Ovary (tissue), 9 donors: Measurements from ENCODE around the gene TENM3. TPM values are rescaled to one million over a fixed set of nuclear protein-coding genes. Genes with fewer than 3 reads are reported as not detected.

Experiments used
- DNase-seq, 5 donors: peaks; one replicate each; pipeline ENCODE4 v3.0.0-alpha.2; 2019 to 2020
- H3K27ac ChIP-seq, 2 donors: fragments of 200-600 bp; one replicate each; pipeline versions ENCODE4 v1.5.1 to v1.8.0; 2019 to 2022
- H3K27me3 ChIP-seq: fragments of 200-600 bp; one replicate; pipeline ENCODE4 v1.8.0; 2022
- H3K36me3 ChIP-seq: fragments of 200-600 bp; sonication (generic); one replicate; pipeline ENCODE4 v1.5.1; 2019
- H3K4me1 ChIP-seq: one replicate; pipeline ENCODE4 v1.8.1; 2013; ENCODE audit warnings: mild to moderate bottlenecking, moderate library complexity; ENCODE audit not compliant: insufficient read depth
- H3K4me3 ChIP-seq: fragments of 200-600 bp; sonication (generic); one replicate; pipeline ENCODE4 v1.5.1; 2017
- H3K9me3 ChIP-seq, 2 donors: fragments of 200-600 bp in 1 of 2; sonication (generic) in 1 of 2; one replicate each; pipeline versions ENCODE4 v1.5.1 to v1.8.1; 2013 to 2019; ENCODE audit warnings: mild to moderate bottlenecking in 1 of 2, moderate library complexity in 1 of 2
- EP300 ChIP-seq: sonication (generic); formaldehyde crosslinking; IDR thresholded peaks from one replicate; pipeline ENCODE4 v1.6.1; 2017; ENCODE audit warnings: antibody characterized with exemption
- POLR2A ChIP-seq: fragments of 450-650 bp; IDR thresholded peaks from one replicate; pipeline ENCODE4 v1.6.1; 2017; ENCODE audit warnings: antibody characterized with exemption, mild to moderate bottlenecking, moderate library complexity
- WGBS, 3 donors: extraction: QIAGEN DNeasy Blood & Tissue Kit in 1 of 3; methylation state at CpG; one replicate each; pipeline versions ENCODE4 v1.1.5 to v1.1.7; 2013 to 2017; 5-methylcytosine and 5-hydroxymethylcytosine counted together
- intact Hi-C, 4 donors: fragments of 100-400 bp; cut with DNase I; formaldehyde crosslinking; loops; one replicate each; pipeline versions ENCODE4 v1.11.0 to v1.15.1; 2022 to 2023
- polyA plus RNA-seq, 2 donors: library from polyadenylated mRNA; stranded (reverse); fragments of 200-250 nt in 1 of 2; fragments of 350-450 nt in 1 of 2; fragmentation: Illumina TruSeq in 1 of 2; extraction: RNeasy Lipid Tissue Mini Kit (QIAGEN cat#74804) in 1 of 2; gene quantifications; one replicate each; pipeline ENCODE4 v1.2.3, GENCODE V29; 2013 to 2014
- total RNA-seq, 7 donors: library from RNA; depleted of rRNA in 2 of 7; stranded (reverse); fragments of >200 nt in 2 of 7; fragmentation: NEBNext Ultra II Directional in 3 of 7; extraction: Animal tissue kit (Norgen Biotek cat#: 25700) in 3 of 7; gene quantifications; one replicate each; pipeline versions ENCODE4 v1.1.0 to v1.2.4, GENCODE V29; 2016 to 2023
- TF ChIP-seq, protein P1 (sequence below), 3 donors: fragments of 450-650 bp in 2 of 3; fragments of 200-600 bp in 1 of 3; IDR thresholded peaks; one replicate each; pipeline versions ENCODE4 v1.5.1 to v1.8.0; 2016 to 2022; ENCODE audit warnings: antibody characterized with exemption in 3 of 3, mild to moderate bottlenecking in 1 of 3
- donor health status: DM: no; HTN: no; CAD: no; lungs with moderate emphysema.
- donor health status: DM: no; HTN: no; CAD: no.
- donor health status: Bipolar disorder and iron deficiency.
- donor health status: DM: yes; HTN: yes; CAD: no.
- donor health status: DM: no; HTN: no; CAD: no.
- donor health status: DM: yes; HTN: yes; CAD: no.

Gene TENM3
- total and polyA plus RNA-seq, 9 donors = 0.82 to 16.1 (median 5.7) TPM

DNA sequence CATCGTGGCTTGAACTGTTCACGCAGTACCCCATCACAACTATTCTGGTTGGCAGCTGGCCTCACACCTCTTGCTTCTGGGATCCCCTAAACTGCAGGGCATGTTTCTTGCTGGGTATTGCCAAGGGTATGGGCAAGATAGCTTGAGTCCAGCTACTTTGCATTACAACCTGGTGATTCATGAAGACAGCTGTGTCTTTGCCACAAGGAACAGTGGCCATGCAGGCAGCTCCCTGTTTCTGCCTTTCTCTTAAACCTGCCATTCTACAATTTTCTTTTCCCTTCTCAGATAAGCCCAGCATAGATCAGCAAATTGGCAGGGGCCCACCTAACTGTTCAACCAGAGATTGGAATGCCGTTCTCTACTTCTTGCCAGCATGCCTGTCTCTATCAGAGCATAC is 42.8 kb downstream of the TENM3 start:
- 85 to 93% (median 92%) methylated on average over 3 of the region's 3 CpGs for WGBS, 3 donors
- intact Hi-C loops = no loop called here

DNA sequence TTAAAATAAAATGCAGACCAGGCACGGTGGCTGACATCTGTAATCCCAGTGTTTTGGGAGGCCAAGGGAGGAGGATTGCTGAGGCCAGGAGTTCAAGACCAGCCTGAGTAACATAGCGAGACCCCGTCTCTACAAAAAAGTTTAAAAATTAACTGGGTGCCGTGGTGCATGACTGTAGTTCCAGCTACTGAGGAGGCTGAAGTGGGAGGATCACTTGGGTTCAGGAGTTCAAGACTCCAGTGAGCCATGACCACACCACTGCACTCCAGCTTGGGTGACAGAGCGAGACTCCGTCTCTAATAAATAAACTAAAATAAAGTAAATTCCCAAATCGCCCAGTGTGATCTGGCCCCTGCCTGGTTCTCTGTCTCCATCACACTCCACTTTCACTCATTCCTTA is 43.7 kb downstream of the TENM3 start:
- no peak for DNase-seq
- TF ChIP-seq EP300 = no peak
- TF ChIP-seq POLR2A = no peak
- TF ChIP-seq, protein P1, sequence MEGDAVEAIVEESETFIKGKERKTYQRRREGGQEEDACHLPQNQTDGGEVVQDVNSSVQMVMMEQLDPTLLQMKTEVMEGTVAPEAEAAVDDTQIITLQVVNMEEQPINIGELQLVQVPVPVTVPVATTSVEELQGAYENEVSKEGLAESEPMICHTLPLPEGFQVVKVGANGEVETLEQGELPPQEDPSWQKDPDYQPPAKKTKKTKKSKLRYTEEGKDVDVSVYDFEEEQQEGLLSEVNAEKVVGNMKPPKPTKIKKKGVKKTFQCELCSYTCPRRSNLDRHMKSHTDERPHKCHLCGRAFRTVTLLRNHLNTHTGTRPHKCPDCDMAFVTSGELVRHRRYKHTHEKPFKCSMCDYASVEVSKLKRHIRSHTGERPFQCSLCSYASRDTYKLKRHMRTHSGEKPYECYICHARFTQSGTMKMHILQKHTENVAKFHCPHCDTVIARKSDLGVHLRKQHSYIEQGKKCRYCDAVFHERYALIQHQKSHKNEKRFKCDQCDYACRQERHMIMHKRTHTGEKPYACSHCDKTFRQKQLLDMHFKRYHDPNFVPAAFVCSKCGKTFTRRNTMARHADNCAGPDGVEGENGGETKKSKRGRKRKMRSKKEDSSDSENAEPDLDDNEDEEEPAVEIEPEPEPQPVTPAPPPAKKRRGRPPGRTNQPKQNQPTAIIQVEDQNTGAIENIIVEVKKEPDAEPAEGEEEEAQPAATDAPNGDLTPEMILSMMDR (IDR thresholded peaks at IDR 0.05) = no peak
- no peak overlapping the region for H3K4me3 ChIP-seq
- H3K4me1 ChIP-seq = no peaks in the 10 kb centered on the region
- H3K9me3 ChIP-seq = no peaks in the 10 kb centered on the region
- H3K36me3 ChIP-seq = no peaks in the 10 kb centered on the region
- no peaks in the 10 kb centered on the region for H3K27me3 ChIP-seq
- intact Hi-C loops = no loop called here
- WGBS, 3 donors = 91 to 95% (median 94%) methylated on average over 7 of the region's 7 CpGs
- no peak overlapping the region for H3K27ac ChIP-seq

More for the DNA sequence above, 42.8 kb downstream of the TENM3 start:
- H3K4me1 ChIP-seq = no peaks in the 10 kb centered on the region
- no peaks in the 10 kb centered on the region for H3K9me3 ChIP-seq
- H3K27ac ChIP-seq = no peak overlapping the region
- no peak for DNase-seq
- H3K27me3 ChIP-seq = no peaks in the 10 kb centered on the region
- no peak for TF ChIP-seq EP300
- TF ChIP-seq, protein P1 (IDR thresholded peaks at IDR 0.05) = no peak
- TF ChIP-seq POLR2A = no peak
- no peaks in the 10 kb centered on the region for H3K36me3 ChIP-seq
- no peak overlapping the region for H3K4me3 ChIP-seq

DNA sequence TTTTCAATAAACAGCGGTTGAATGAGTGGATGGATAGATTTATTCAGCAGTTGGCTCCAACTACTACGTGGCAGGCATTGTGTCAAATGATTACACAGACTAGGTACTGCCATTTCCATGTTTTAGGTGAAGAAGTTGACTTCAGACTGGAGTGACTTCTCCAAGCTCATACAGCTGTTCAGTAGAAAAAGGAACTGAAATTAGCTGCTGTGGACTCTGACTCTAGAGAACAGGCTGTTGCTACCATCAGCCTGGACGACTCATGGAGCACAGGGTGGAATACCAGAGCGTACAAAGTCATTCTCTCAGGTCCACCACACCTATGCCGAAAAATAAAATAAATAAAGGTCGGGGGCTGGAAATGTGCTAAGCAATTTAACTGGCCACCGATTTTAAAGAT is 45.3 kb downstream of the TENM3 start:
- no peak for DNase-seq
- intact Hi-C loops = no loop called here
- TF ChIP-seq, protein P1 (IDR thresholded peaks at IDR 0.05) = no peak
- TF ChIP-seq POLR2A (no peak), EP300 (no peak)
- H3K9me3 ChIP-seq = no peaks in the 10 kb centered on the region
- H3K4me3 ChIP-seq = no peak overlapping the region
- 88 to 91% (median 90%) methylated on average over 7 of the region's 7 CpGs for WGBS, 3 donors
- H3K27ac ChIP-seq = no peak overlapping the region
- no peaks in the 10 kb centered on the region for H3K36me3 ChIP-seq
- H3K4me1 ChIP-seq = no peaks in the 10 kb centered on the region
- no peaks in the 10 kb centered on the region for H3K27me3 ChIP-seq

GRCh38 chr4:182289809-182290208 is 46.6 kb downstream of the TENM3 start:
- WGBS, 3 donors = 84 to 87% (median 85%) methylated on average over 13 of the region's 13 CpGs
- Histone ChIP-seq H3K4me3 (no peak overlapping the region), H3K4me1 (no peaks in the 10 kb centered on the region), H3K27me3 (no peaks in the 10 kb centered on the region), H3K36me3 (no peaks in the 10 kb centered on the region), H3K27ac (no peak overlapping the region), H3K9me3 (no peaks in the 10 kb centered on the region)
- intact Hi-C loops = no loop called here
- TF ChIP-seq POLR2A (no peak), EP300 (no peak)
- TF ChIP-seq, protein P1 (IDR thresholded peaks at IDR 0.05) = no peak
- no peak for DNase-seq
